Measurements from ENCODE around the gene FGF12.

DNA sequence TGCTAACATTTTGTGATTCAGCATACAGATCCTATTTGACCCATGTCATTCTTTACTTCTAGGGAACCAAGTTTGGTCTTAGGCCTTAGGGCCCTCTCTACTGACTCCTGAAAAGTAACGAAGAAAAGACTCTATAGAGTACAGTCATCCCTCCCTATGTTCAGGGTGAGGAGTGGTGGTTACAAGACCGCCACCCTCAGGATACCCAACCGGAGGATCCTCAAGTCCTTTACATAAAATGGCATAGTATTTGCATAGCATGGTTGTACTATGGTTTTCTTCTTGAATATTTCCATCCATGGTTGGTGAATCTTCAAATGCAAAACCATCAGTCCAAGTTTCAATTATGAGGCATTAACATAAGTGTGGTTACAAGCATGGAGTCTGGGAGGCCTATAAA, 327.6 kb downstream of the FGF12 start:
- TF ChIP-seq, protein P1, sequence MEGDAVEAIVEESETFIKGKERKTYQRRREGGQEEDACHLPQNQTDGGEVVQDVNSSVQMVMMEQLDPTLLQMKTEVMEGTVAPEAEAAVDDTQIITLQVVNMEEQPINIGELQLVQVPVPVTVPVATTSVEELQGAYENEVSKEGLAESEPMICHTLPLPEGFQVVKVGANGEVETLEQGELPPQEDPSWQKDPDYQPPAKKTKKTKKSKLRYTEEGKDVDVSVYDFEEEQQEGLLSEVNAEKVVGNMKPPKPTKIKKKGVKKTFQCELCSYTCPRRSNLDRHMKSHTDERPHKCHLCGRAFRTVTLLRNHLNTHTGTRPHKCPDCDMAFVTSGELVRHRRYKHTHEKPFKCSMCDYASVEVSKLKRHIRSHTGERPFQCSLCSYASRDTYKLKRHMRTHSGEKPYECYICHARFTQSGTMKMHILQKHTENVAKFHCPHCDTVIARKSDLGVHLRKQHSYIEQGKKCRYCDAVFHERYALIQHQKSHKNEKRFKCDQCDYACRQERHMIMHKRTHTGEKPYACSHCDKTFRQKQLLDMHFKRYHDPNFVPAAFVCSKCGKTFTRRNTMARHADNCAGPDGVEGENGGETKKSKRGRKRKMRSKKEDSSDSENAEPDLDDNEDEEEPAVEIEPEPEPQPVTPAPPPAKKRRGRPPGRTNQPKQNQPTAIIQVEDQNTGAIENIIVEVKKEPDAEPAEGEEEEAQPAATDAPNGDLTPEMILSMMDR (IDR thresholded peaks at IDR 0.05; ENCODE audit: low read depth, low read length), result no peak
- no peak for TF ChIP-seq EZH2phosphoT487 (IDR thresholded peaks at IDR 0.05; ENCODE audit: low read depth)

All from OCI-LY3 (cell line).